K562 (cell line): ENCODE data around the gene MTERF4. TPM values are rescaled to one million over a fixed set of nuclear protein-coding genes. Genes with fewer than 3 reads are reported as not detected.
A peak's percentile ranks its signal among the peaks of the same experiment; 100 is the strongest.

Experiments
- ATF7 ChIP-seq: fragments of 450-650 bp; IDR thresholded peaks from 2 replicates; pipeline ENCODE4 v1.7.1; 2014; ENCODE audit warnings: mild to moderate bottlenecking, moderate library complexity
- CHD2 ChIP-seq: IDR thresholded peaks from 2 replicates; pipeline ENCODE4 v1.6.1; 2011; ENCODE audit warnings: low read depth, low read length
- CTCF ChIP-seq, 3 experiments: IDR thresholded peaks in 2 of 3; conservative IDR thresholded peaks in 1 of 3; 2 replicates each; pipeline ENCODE4 v1.5.1; 2011 to 2012; ENCODE audit warnings: low read length in 3 of 3, mild to moderate bottlenecking in 3 of 3, control low read depth in 2 of 3, improper control_type of control experiment in 1 of 3, inconsistent platforms in 1 of 3, low read depth in 1 of 3, mixed read lengths in 1 of 3, moderate library complexity in 1 of 3; ENCODE audit not compliant: insufficient read depth in 2 of 3
- ELF1 ChIP-seq: fragments of 200-800 bp; sonication (Bioruptor generic); IDR thresholded peaks from 2 replicates; pipeline ENCODE4 v1.6.1; 2016; ENCODE audit warnings: missing genetic modification characterization, missing compliant biosample characterization
- ELF2 ChIP-seq: fragments of 250-450 bp; sonication (Bioruptor Pico); IDR thresholded peaks from 2 replicates; pipeline ENCODE4 v1.5.0; 2021; ENCODE audit warnings: mild to moderate bottlenecking
- GTF2A2 ChIP-seq: IDR thresholded peaks from 2 replicates; pipeline ENCODE4 v1.6.1; 2016; ENCODE audit warnings: mild to moderate bottlenecking, missing genetic modification characterization, missing compliant biosample characterization
- HIVEP1 ChIP-seq: fragments of 250-450 bp; sonication (Bioruptor Pico); IDR thresholded peaks from 2 replicates; pipeline ENCODE4 v1.4.0; 2020; ENCODE audit warnings: mild to moderate bottlenecking
- ILF3 ChIP-seq: fragments of 450-650 bp; IDR thresholded peaks from 2 replicates; pipeline ENCODE4 v1.6.1; 2018; ENCODE audit warnings: antibody characterized with exemption, mild to moderate bottlenecking, moderate library complexity, borderline replicate concordance
- MAFF ChIP-seq: IDR thresholded peaks from 2 replicates; pipeline ENCODE4 v1.6.1; 2012; ENCODE audit warnings: low read length, improper control_type of control experiment
- NBN ChIP-seq: fragments of 450-650 bp; IDR thresholded peaks from 2 replicates; pipeline ENCODE4 v1.6.1; 2016; ENCODE audit warnings: low read depth, mild to moderate bottlenecking
- NFE2L1 ChIP-seq: fragments of 450-650 bp; IDR thresholded peaks from 2 replicates; pipeline ENCODE4 v1.6.1; 2016; ENCODE audit warnings: missing genetic modification characterization, low read depth, mild to moderate bottlenecking, missing compliant biosample characterization, moderate library complexity, borderline replicate concordance
- NFXL1 ChIP-seq: fragments of 450-650 bp; formaldehyde crosslinking; IDR thresholded peaks from 2 replicates; pipeline ENCODE4 v1.4.0; 2021; ENCODE audit warnings: mild to moderate bottlenecking
- NR3C1 ChIP-seq: sonication (generic); formaldehyde crosslinking; IDR thresholded peaks from 2 replicates; pipeline ENCODE4 v1.8.1; 2022; ENCODE audit warnings: missing genetic modification reagents
- PCBP1 ChIP-seq: fragments of 200-400 bp; formaldehyde crosslinking; IDR thresholded peaks from 2 replicates; pipeline ENCODE4 v1.6.1; 2018; ENCODE audit warnings: mild to moderate bottlenecking, low read depth, low read length; ENCODE audit not compliant: poor library complexity, severe bottlenecking
- PHB ChIP-seq: fragments of 250-450 bp; sonication (Bioruptor Pico); IDR thresholded peaks from 2 replicates; pipeline ENCODE4 v1.5.0; 2021
- POLR2B ChIP-seq: fragments of 450-650 bp; IDR thresholded peaks from 2 replicates; pipeline ENCODE4 v1.6.1; 2018; ENCODE audit warnings: low read depth; ENCODE audit not compliant: partially characterized antibody
- PURB ChIP-seq: sonication (generic); formaldehyde crosslinking; IDR thresholded peaks from 2 replicates; pipeline ENCODE4 v1.9.0; 2021; ENCODE audit warnings: low read depth, mild to moderate bottlenecking, missing genetic modification reagents
- RHOXF2B ChIP-seq: fragments of 250-450 bp; sonication (Bioruptor Pico); conservative IDR thresholded peaks from 2 replicates; pipeline ENCODE4 v1.5.1; 2021
- USF2 ChIP-seq: sonication (generic); formaldehyde crosslinking; IDR thresholded peaks from 2 replicates; pipeline ENCODE4 v1.5.0; 2020; ENCODE audit warnings: missing genetic modification reagents
- ZNF23 ChIP-seq: fragments of 250-450 bp; sonication (Bioruptor Pico); IDR thresholded peaks from 2 replicates; pipeline ENCODE4 v1.4.0; 2020; ENCODE audit warnings: mild to moderate bottlenecking
- ZNF316 ChIP-seq: fragments of 450-650 bp; IDR thresholded peaks from 2 replicates; pipeline ENCODE4 v1.6.1; 2016
- ZNF408 ChIP-seq: fragments of 250-450 bp; sonication (Bioruptor Pico); IDR thresholded peaks from 2 replicates; pipeline ENCODE4 v1.4.0; 2020; ENCODE audit warnings: low read depth, mild to moderate bottlenecking, moderate library complexity
- ZNF507 ChIP-seq: conservative IDR thresholded peaks from 2 replicates; pipeline ENCODE4 v1.6.1; 2017; ENCODE audit warnings: missing genetic modification characterization, missing compliant biosample characterization
- ZNF592 ChIP-seq: fragments of 450-650 bp; IDR thresholded peaks from 2 replicates; pipeline ENCODE4 v1.6.1; 2017; ENCODE audit warnings: antibody characterized with exemption, mild to moderate bottlenecking
- polyA plus RNA-seq, 8 experiments: library from polyadenylated mRNA; depleted of rRNA in 4 of 8; stranded (reverse) in 5 of 8; unstranded in 3 of 8; fragments of >200 nt; fragmentation: Nextera tagmentation in 2 of 8; fragmentation: Illumina TruSeq in 1 of 8; extraction: Ambion mirVana in 2 of 8; extraction: Trizol in 1 of 8; gene quantifications; 2 replicates each; pipeline versions ENCODE4 v1.2.1 to v1.2.3, GENCODE V29; 2011 to 2014; ENCODE audit warnings: inconsistent platforms in 1 of 8, missing spikeins in 1 of 8
- total RNA-seq, 7 experiments: library from RNA; depleted of rRNA in 6 of 7; stranded (reverse); fragments of >200 nt in 6 of 7; fragmentation: Illumina TruSeq in 2 of 7; extraction: Trizol in 2 of 7; gene quantifications; 2 replicates each; pipeline versions ENCODE4 v1.2.1 to v1.2.3, GENCODE V29; 2011 to 2021; ENCODE audit warnings: low replicate concordance in 1 of 7
- TF ChIP-seq, protein P1 (sequence below): sonication (generic); formaldehyde crosslinking; IDR thresholded peaks from 2 replicates; pipeline ENCODE4 v1.9.0; 2022; ENCODE audit warnings: mild to moderate bottlenecking, missing genetic modification reagents

The MTERF4 gene
- total and polyA plus RNA-seq, 9 of the 15 experiments (the other 6 are each of a cell fraction or from before 2014, with no cell fraction given): 15.3 to 29.6 (median 21.2) TPM

GRCh38 chr2:241102239-241102803 lies at the start of gene MTERF4 (continued):
- TF ChIP-seq NBN (no peak), NR3C1 (peak; percentile 41; the same call in 1 of the 2 replicates), PCBP1 (peak; percentile 45), ZNF316 (no peak), HIVEP1 (CRISPR knock-in tag) (0 out of 2 replicates have a peak, but pooled peaks have one; percentile 4), PHB (no peak), POLR2B (peak; percentile 62), ELF2 (CRISPR knock-in tag) (peak; percentile 75), NFXL1 (CRISPR knock-in tag) (no peak), MAFF (no peak), CTCF (IDR thresholded peaks at IDR 0.05 in 2 of 3, conservative IDR thresholded peaks at IDR 0.05 in 1 of 3; ENCODE audit: insufficient read depth in 2 of 3, low read depth in 1 of 3, low read length in 3 of 3) (no peak), ELF1 (peak; percentile 84), USF2 (CRISPR knock-in tag) (no peak), ZNF507 (tag) (no peak), ZNF408 (CRISPR knock-in tag) (no peak), GTF2A2 (tag) (0 out of 2 replicates have a peak, but pooled peaks have one; percentile 19), CHD2 (no peak), NFE2L1 (tag) (no peak), ILF3 (no peak), RHOXF2B (CRISPR knock-in tag) (no peak), ZNF592 (no peak), PURB (CRISPR knock-in tag) (no peak), ZNF23 (no peak), ATF7 (peak; percentile 81)
- TF ChIP-seq, protein P1, sequence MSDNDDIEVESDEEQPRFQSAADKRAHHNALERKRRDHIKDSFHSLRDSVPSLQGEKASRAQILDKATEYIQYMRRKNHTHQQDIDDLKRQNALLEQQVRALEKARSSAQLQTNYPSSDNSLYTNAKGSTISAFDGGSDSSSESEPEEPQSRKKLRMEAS (CRISPR knock-in tag): peak; percentile 61; the same call in 1 of the 2 replicates
